ENCODE data around the gene FLG2.

FLG2 gene

GRCh38 chr1:152356736-152357135, 3.1 kb downstream of the FLG2 start:
- TF ChIP-seq, protein P1, sequence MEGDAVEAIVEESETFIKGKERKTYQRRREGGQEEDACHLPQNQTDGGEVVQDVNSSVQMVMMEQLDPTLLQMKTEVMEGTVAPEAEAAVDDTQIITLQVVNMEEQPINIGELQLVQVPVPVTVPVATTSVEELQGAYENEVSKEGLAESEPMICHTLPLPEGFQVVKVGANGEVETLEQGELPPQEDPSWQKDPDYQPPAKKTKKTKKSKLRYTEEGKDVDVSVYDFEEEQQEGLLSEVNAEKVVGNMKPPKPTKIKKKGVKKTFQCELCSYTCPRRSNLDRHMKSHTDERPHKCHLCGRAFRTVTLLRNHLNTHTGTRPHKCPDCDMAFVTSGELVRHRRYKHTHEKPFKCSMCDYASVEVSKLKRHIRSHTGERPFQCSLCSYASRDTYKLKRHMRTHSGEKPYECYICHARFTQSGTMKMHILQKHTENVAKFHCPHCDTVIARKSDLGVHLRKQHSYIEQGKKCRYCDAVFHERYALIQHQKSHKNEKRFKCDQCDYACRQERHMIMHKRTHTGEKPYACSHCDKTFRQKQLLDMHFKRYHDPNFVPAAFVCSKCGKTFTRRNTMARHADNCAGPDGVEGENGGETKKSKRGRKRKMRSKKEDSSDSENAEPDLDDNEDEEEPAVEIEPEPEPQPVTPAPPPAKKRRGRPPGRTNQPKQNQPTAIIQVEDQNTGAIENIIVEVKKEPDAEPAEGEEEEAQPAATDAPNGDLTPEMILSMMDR (conservative IDR thresholded peaks at IDR 0.05; ENCODE audit: control insufficient read depth, insufficient read depth, low read depth, low read length), result no peak
- DNase-seq (ENCODE audit: low read depth), result no peak
- no peak overlapping the region for H3K4me3 ChIP-seq (ENCODE audit: control insufficient read depth, low read depth, low read length)

DNA sequence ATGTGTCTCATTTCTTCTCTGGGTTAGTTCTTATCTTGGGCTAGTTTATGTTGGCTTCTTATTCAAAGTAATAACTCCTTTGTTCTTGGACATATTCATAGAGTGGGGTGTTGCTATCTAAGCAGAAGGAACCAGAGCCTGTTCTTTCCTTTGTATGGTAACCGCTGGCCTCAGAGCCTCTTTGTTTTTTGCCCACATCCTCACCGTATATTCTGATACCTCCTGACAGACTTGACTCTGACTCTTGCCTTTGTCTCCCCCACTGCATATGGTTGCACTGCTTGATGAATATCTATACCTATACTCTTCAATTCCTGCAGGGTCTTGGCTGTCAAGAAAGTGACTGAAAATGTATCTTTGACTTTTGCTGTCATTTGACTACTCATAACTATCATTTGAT, 10.2 kb downstream of the FLG2 start:
- DNase-seq (ENCODE audit: low read depth), result no peak
- no peak overlapping the region for H3K4me3 ChIP-seq (ENCODE audit: control insufficient read depth, low read depth, low read length)
- TF ChIP-seq, protein P1 (conservative IDR thresholded peaks at IDR 0.05; ENCODE audit: control insufficient read depth, insufficient read depth, low read depth, low read length), result no peak

DNA sequence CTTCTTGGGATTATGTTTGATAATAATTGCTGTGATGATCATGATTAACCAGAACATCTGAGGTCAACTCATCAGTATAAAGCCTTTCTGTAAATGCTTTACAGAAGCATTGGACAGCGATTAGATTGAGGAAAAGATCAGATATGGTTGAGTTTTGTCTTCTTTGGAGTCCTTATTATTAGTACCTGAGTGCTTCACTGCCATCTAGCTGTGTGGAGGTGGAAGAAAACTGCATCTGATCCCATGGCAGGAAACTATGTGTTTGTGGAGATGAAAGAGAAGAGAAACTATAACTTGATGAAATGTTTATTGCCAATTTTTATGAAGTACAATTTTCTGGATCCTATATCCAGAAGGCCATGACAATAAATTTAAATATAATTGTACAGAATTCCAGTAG, 11.4 kb downstream of the FLG2 start:
- H3K4me3 ChIP-seq (ENCODE audit: control insufficient read depth, low read depth, low read length), result no peak overlapping the region
- TF ChIP-seq, protein P1 (conservative IDR thresholded peaks at IDR 0.05; ENCODE audit: control insufficient read depth, insufficient read depth, low read depth, low read length), result peak; percentile 25
- peak; percentile 6 for DNase-seq (ENCODE audit: low read depth)

DNA sequence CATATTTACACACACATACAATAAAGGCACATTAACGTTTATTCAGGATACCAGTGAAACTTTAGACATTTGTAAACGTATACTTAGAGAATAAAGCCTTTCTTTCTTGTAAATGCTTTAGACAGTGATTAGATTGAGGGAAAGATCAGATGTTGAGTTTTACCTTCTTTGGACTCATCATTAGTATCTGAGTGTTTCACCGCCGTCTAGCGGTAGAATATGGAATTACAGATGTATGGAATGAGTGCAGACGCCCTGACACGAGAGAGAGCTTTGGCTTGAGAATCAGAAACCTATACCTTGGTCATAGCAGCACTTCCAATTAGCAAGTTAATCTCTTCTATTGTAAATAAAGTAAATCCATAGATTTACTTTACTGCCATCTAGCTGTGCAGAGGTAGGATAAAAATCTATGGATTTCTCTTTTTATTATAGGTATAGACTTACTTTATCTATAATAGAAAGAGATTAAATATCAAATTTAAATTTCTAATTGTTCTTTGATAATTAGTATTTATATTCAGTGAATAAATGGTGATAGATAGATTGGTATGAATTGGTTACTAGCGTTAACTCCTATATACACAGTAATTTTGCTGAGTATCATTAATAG, 12.6 kb downstream of the FLG2 start:
- H3K4me3 ChIP-seq (ENCODE audit: control insufficient read depth, low read depth, low read length), result no peak overlapping the region
- peak; percentile 69 for DNase-seq (ENCODE audit: low read depth)
- TF ChIP-seq, protein P1 (conservative IDR thresholded peaks at IDR 0.05; ENCODE audit: control insufficient read depth, insufficient read depth, low read depth, low read length), result peak; percentile 97

GRCh38 chr1:152344438-152344837, 15.4 kb downstream of the FLG2 start:
- no peak overlapping the region for H3K4me3 ChIP-seq (ENCODE audit: control insufficient read depth, low read depth, low read length)
- TF ChIP-seq, protein P1 (conservative IDR thresholded peaks at IDR 0.05; ENCODE audit: control insufficient read depth, insufficient read depth, low read depth, low read length), result no peak
- DNase-seq (ENCODE audit: low read depth), result no peak

DNA sequence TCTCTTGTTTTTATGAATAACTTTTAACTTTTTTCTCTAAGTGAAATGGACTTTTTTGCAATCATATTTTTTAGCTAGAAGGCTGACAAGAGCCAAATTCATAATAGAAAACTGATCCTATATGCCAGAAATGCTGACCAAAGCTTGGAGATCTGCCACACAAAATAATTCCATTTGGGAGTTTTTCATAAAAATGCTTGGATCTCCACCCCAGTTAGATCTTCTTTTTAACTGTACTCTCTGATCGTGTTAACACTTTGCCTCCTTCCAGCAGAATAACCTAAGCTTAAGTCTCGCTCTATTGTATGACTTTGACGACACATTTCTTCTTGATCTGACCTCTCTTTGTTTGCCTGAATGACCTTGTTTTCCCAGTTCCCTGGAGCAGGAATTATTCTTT, 16.8 kb downstream of the FLG2 start:
- TF ChIP-seq, protein P1 (conservative IDR thresholded peaks at IDR 0.05; ENCODE audit: control insufficient read depth, insufficient read depth, low read depth, low read length), result no peak
- no peak overlapping the region for H3K4me3 ChIP-seq (ENCODE audit: control insufficient read depth, low read depth, low read length)
- no peak for DNase-seq (ENCODE audit: low read depth)

DNA sequence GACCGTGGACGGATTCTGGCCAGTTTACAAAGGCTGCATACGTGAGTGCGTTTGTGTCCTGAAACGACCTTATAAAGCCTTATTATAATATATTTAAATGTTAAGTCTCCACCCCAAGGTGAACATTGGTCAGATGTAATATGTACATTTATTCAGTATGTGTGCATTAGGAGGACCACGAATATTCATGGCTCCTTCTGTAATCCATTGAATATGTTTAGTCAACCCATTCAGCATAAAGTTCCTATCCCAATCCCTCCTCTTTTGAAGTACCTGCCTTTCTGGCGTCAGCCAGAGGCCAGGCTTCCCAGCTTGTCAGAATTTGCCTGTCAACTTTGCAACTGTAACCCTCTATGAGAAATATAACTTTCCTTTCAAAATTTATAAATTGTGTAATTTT, 24.4 kb downstream of the FLG2 start:
- no peak for DNase-seq (ENCODE audit: low read depth)
- TF ChIP-seq, protein P1 (conservative IDR thresholded peaks at IDR 0.05; ENCODE audit: control insufficient read depth, insufficient read depth, low read depth, low read length), result no peak
- no peak overlapping the region for H3K4me3 ChIP-seq (ENCODE audit: control insufficient read depth, low read depth, low read length)
